GM19023 (cell line): ENCODE results near the gene FOXJ2.
"Not testable (repeated sequence)": the region's sequence is repeated elsewhere in the genome, so short reads cannot be mapped to it uniquely, and the experiment has no call there.

ENCODE experiments used
- ATAC-seq: cut with Tn5 transposase; IDR thresholded peaks from one replicate; pipeline ENCODE4 v1.9.1; 2021; ENCODE audit warnings: mild to moderate bottlenecking, moderate library complexity; ENCODE audit not compliant: unreplicated experiment

Gene FOXJ2

GRCh38 chr12:8028267-8028666 is 4.2 kb upstream of the FOXJ2 start:
- ATAC-seq, result no peak

- ATAC-seq, result no peak
Measured at GRCh38 chr12:8030189-8030588, 2.3 kb upstream of the FOXJ2 start.

GRCh38 chr12:8031017-8031416 is 1.5 kb upstream of the FOXJ2 start:
- not testable (repeated sequence) for ATAC-seq

GRCh38 chr12:8031872-8032241 is 659 bp upstream of the FOXJ2 start:
- no peak for ATAC-seq

- ATAC-seq, result peak; percentile 11
Measured at GRCh38 chr12:8033153-8034044, 883 bp downstream of the FOXJ2 start.

- no peak for ATAC-seq
Measured at GRCh38 chr12:8034802-8035201, 2.3 kb downstream of the FOXJ2 start.

GRCh38 chr12:8035440-8036010 is 3.0 kb downstream of the FOXJ2 start:
- no peak for ATAC-seq

- ATAC-seq, result no peak
Measured at GRCh38 chr12:8036346-8036745, 3.8 kb downstream of the FOXJ2 start.

- no peak for ATAC-seq
Measured at GRCh38 chr12:8037046-8037663, 4.6 kb downstream of the FOXJ2 start.

- ATAC-seq, result no peak
Measured at GRCh38 chr12:8037947-8038346, 5.4 kb downstream of the FOXJ2 start.

- ATAC-seq, result no peak
Measured at GRCh38 chr12:8038659-8039114, 6.2 kb downstream of the FOXJ2 start.

GRCh38 chr12:8040791-8041190 is 8.3 kb downstream of the FOXJ2 start:
- no peak for ATAC-seq

GRCh38 chr12:8045952-8046944 is 13.7 kb downstream of the FOXJ2 start:
- no peak for ATAC-seq

GRCh38 chr12:8047842-8048241 is 15.3 kb downstream of the FOXJ2 start:
- ATAC-seq, result no peak

- no peak for ATAC-seq
Measured at GRCh38 chr12:8048906-8049305, 16.4 kb downstream of the FOXJ2 start.

- ATAC-seq, result no peak
Measured at GRCh38 chr12:8050600-8051250, 18.2 kb downstream of the FOXJ2 start.

GRCh38 chr12:8052679-8053078 is 20.2 kb downstream of the FOXJ2 start:
- ATAC-seq, result no peak

- no peak for ATAC-seq
Measured at GRCh38 chr12:8054816-8055215, 22.3 kb downstream of the FOXJ2 start.

GRCh38 chr12:8057306-8057705 is 24.8 kb downstream of the FOXJ2 start:
- no peak for ATAC-seq

- ATAC-seq, result no peak
Measured at GRCh38 chr12:8057839-8058238, 25.3 kb downstream of the FOXJ2 start.
